Measurements from ENCODE around the gene GARIN1A. TPM values are rescaled to one million over a fixed set of nuclear protein-coding genes. Genes with fewer than 3 reads are reported as not detected.
"Not testable (repeated sequence)": the region's sequence is repeated elsewhere in the genome, so short reads cannot be mapped to it uniquely, and the experiment has no call there.

Gene GARIN1A
- total RNA-seq, 1 experiment from 2014 or later = 0.16 TPM

DNA sequence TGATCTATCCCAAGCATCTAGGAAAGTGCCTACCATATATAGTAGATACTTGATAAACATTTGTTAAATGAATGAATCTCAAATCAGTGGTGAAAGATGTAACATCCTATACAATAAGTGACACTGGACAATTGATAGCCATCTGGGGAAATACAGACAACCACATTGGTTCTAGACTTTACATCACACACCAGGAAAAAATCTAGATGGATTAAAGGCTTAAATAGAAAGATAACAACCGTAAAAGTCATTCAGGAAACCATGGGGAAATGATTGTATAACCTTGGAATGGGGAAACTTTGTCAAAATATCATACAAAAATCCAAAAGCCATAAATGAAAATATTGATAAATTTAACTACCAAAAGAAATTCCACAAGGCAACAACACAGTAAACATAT lies 7.0 kb upstream of the GARIN1A start:
- Histone ChIP-seq H3K4me3 (no peak overlapping the region), H3K4me1 (peaks cover 24% of the 10 kb centered on the region), H3K36me3 (peaks cover 4% of the 10 kb centered on the region), H3K9me3 (replicated peaks) (peaks cover 15% of the 10 kb centered on the region), H3K27me3 (no peaks in the 10 kb centered on the region), H3K27ac (peak overlapping the region; percentile 18)
- peak in 1 of 2 experiments; percentile 63 for DNase-seq

GRCh38 chr7:128666200-128666599 lies 5.9 kb upstream of the GARIN1A start:
- peaks cover 15% of the 10 kb centered on the region for H3K9me3 ChIP-seq (replicated peaks)
- H3K27me3 ChIP-seq = no peaks in the 10 kb centered on the region
- peak in 1 of 2 experiments; percentile 32 for DNase-seq
- H3K27ac ChIP-seq = no peak overlapping the region
- H3K36me3 ChIP-seq = no peaks in the 10 kb centered on the region; the same call in none of the 2 replicates
- H3K4me3 ChIP-seq = no peak overlapping the region
- peaks cover 24% of the 10 kb centered on the region for H3K4me1 ChIP-seq

DNA sequence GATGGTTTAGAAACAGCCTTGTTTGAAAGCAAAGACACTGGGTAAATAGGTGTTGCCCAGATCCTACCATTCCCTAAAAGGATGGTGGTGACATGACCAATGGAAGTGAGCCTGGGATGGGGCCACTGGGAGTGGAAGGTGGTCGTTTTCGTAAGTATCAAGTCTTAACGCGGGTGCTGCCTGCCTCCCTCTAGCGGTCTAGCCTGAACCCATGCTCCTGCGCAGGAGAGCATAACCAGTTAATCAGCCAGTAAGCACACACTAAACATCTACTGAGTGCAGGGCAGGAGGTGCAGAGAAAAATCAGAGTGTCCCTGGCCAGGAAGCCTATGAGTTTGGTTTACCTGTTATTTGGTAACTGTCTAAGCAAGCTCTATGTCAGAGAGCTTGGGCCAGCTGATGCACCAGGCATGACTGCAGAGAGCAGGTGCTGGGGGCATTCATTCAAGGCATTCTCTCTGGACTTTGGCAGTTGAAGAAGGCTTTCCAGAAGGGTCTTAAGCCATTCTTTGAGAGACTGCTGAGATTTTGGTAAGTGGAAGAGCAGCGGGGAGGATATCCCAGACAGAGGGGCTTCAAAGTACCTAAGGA lies 930 bp downstream of the GARIN1A start:
- Histone ChIP-seq H3K9me3 (replicated peaks) (no peaks in the 10 kb centered on the region), H3K4me1 (no peaks in the 10 kb centered on the region), H3K4me3 (no peak overlapping the region), H3K36me3 (no peaks in the 10 kb centered on the region), H3K27ac (no peak overlapping the region), H3K27me3 (no peaks in the 10 kb centered on the region)
- no peak for DNase-seq

- H3K27me3 ChIP-seq = no peaks in the 10 kb centered on the region
- no peaks in the 10 kb centered on the region for H3K9me3 ChIP-seq (replicated peaks)
- H3K27ac ChIP-seq = no peak overlapping the region
- no peak overlapping the region for H3K4me3 ChIP-seq
- no peak for DNase-seq
- no peaks in the 10 kb centered on the region for H3K36me3 ChIP-seq
- no peaks in the 10 kb centered on the region for H3K4me1 ChIP-seq
Observed at GRCh38 chr7:128673571-128673970, 1.5 kb downstream of the GARIN1A start.

DNA sequence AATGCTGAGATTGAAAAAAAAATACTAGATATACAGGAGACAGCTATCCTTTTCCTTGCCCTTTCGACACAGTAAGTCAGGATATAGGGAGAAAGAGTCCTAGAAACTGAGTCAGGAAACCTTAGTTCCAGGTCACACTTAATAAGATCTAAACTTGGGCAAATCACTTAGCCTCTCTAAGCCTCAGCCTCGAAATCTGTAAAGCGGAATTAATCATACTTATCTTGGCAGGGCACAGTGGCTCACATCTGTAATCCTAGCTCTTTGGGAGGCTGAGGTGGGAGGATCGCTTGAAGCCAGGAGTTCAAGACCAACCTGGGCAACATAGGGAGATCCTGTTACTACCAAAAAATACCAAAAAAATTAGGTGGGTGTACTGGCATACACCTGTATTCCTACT lies 4.6 kb downstream of the GARIN1A start:
- no peak for DNase-seq
- H3K27ac ChIP-seq = no peak overlapping the region
- no peaks in the 10 kb centered on the region for H3K36me3 ChIP-seq
- H3K9me3 ChIP-seq (replicated peaks) = no peaks in the 10 kb centered on the region
- no peaks in the 10 kb centered on the region for H3K27me3 ChIP-seq
- no peak overlapping the region for H3K4me3 ChIP-seq
- H3K4me1 ChIP-seq = no peaks in the 10 kb centered on the region

DNA sequence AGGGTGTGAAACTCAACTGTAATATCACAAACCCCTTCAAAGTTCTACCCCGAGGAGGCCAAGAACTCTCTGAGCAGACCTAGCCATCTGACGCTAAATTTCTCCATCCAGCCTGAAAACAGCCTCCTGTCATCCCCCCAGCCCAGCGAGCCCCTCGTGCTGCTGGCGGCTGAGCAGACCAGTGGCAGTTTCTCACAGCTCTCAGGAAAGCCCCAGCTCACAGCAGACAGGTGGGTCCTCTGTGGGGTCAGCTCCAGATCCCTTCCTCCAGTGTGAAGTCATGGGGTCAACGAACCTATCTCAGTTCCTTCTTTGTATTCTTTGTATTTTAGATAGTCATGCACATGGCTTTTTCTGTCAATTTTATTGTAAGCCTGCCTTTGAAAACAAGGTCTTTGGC lies 7.8 kb downstream of the GARIN1A start:
- H3K36me3 ChIP-seq = no peaks in the 10 kb centered on the region
- no peak overlapping the region for H3K4me3 ChIP-seq
- no peaks in the 10 kb centered on the region for H3K4me1 ChIP-seq
- no peak for DNase-seq
- no peaks in the 10 kb centered on the region for H3K27me3 ChIP-seq
- no peak overlapping the region for H3K27ac ChIP-seq
- no peaks in the 10 kb centered on the region for H3K9me3 ChIP-seq (replicated peaks)

GRCh38 chr7:128681794-128682537 lies 9.9 kb downstream of the GARIN1A start:
- Histone ChIP-seq H3K4me1 (0 out of 2 replicates have a peak, but pooled peaks cover 2% of the 10 kb centered on the region), H3K36me3 (no peaks in the 10 kb centered on the region), H3K4me3 (no peak overlapping the region), H3K27me3 (no peaks in the 10 kb centered on the region), H3K27ac (no peak overlapping the region), H3K9me3 (replicated peaks) (no peaks in the 10 kb centered on the region)
- DNase-seq = no peak

DNA sequence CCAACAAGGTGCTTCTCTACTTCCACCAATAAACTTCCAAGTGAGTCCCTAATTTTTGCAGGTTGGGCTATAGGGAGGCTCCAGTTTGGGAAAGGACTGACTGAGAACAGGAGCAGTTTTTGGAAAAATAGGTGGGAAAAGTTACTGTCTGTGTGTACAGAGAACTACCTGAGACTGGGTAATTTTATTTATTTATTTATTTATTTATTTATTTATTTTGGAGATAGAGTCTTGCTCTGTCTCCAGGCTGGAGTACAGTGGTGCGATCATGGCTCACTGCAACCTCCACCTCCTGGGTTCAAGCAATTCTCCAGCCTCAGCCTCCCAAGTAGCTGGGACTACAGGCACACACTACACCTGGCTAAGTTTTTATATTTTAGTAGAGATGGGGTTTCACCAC lies 11.2 kb downstream of the GARIN1A start:
- not testable (repeated sequence) for H3K36me3 ChIP-seq; H3K27me3 ChIP-seq; H3K27ac ChIP-seq; H3K4me3 ChIP-seq; H3K9me3 ChIP-seq (replicated peaks); DNase-seq; H3K4me1 ChIP-seq

- H3K4me3 ChIP-seq; H3K27ac ChIP-seq; H3K9me3 ChIP-seq (replicated peaks); H3K4me1 ChIP-seq; DNase-seq; H3K27me3 ChIP-seq; H3K36me3 ChIP-seq: not testable (repeated sequence)
Observed at GRCh38 chr7:128683738-128684137, 11.6 kb downstream of the GARIN1A start.

GRCh38 chr7:128687131-128687530 lies 15.0 kb downstream of the GARIN1A start:
- Histone ChIP-seq H3K27ac (peak overlapping the region; percentile 24), H3K9me3 (replicated peaks) (no peaks in the 10 kb centered on the region), H3K4me3 (no peak overlapping the region), H3K4me1 (0 out of 2 replicates have a peak, but pooled peaks cover 3% of the 10 kb centered on the region), H3K36me3 (no peaks in the 10 kb centered on the region), H3K27me3 (no peaks in the 10 kb centered on the region)
- DNase-seq = peak; percentile 24 to 33

GRCh38 chr7:128688492-128688891 lies 16.4 kb downstream of the GARIN1A start:
- H3K4me1 ChIP-seq = 0 out of 2 replicates have a peak, but pooled peaks cover 3% of the 10 kb centered on the region
- DNase-seq = no peak
- H3K36me3 ChIP-seq = no peaks in the 10 kb centered on the region
- H3K4me3 ChIP-seq = no peak overlapping the region
- H3K27me3 ChIP-seq = no peaks in the 10 kb centered on the region
- H3K27ac ChIP-seq = no peak overlapping the region
- H3K9me3 ChIP-seq (replicated peaks) = no peaks in the 10 kb centered on the region

DNA sequence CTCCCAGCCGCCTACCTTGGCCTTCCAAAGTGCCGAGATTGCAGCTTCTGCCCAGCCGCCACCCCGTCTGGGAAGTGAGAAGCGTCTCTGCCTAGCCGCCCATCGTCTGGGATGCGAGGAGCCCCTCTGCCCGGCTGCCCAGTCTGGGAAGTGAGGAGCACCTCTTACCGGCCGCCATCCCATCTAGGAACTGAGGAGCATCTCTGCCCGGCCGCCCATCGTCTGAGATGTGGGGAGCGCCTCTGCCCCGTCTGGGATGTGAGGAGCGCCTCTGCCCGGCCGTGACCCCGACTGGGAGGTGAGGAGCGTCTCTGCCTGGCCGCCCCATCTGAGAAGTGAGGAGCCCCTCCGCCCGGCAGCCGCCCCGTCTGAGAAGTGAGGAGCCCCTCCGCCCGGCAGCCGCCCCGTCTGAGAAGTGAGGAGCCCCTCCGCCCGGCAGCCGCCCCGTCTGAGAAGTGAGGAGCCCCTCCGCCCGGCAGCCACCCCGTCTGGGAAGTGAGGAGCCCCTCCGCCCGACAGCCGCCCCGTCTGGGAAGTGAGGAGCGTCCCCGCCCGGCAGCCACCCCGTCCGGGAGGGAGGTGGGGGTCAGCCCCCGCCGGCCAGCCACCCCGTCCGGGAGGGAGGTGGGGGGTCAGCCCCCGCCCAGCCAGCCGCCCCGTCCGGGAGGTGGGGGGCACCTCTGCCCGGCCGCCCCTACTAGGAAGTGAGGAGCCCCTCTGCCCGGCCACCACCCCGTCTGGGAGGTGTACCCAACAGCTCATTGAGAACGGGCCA lies 17.3 kb downstream of the GARIN1A start:
- H3K27me3 ChIP-seq; H3K4me3 ChIP-seq; H3K4me1 ChIP-seq; H3K9me3 ChIP-seq (replicated peaks); H3K36me3 ChIP-seq; H3K27ac ChIP-seq; DNase-seq: not testable (repeated sequence)

GRCh38 chr7:128691227-128691626 lies 19.1 kb downstream of the GARIN1A start:
- H3K9me3 ChIP-seq (replicated peaks) = no peaks in the 10 kb centered on the region
- H3K36me3 ChIP-seq = no peaks in the 10 kb centered on the region
- DNase-seq = no peak
- H3K27ac ChIP-seq = no peak overlapping the region
- H3K27me3 ChIP-seq = no peaks in the 10 kb centered on the region
- no peak overlapping the region for H3K4me3 ChIP-seq
- 0 out of 2 replicates have a peak, but pooled peaks cover 3% of the 10 kb centered on the region for H3K4me1 ChIP-seq

DNA sequence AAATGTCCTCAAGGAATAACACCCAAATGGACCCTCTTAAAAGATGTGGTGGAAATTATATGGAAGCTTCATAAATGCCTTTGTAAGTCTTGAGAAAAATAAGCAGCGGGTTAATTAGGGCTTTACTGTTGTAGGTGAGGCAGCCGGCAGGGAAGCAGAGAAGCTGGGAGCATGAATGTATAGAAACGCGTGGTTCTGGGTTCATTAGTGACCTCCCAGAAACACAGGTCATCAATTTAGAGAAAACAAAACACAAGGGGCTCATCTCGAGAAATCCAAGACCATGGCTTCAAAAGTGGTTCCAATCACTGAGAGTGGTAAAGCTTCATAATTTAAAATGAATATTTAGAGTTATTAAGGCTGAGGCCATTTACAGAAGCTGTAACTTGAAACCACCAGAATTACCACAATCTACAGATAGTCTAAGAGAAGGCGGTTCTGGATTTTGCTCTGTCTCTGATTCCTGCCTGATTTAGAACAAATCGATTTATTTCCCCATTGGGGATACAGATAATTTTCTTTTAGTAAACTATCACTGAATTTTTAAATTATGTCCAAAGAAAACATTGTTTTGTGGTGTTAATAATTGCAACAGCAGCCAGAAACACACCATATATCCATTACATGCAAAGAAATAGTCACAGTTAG lies 20.7 kb downstream of the GARIN1A start:
- Histone ChIP-seq H3K4me1 (no peaks in the 10 kb centered on the region), H3K9me3 (replicated peaks) (no peaks in the 10 kb centered on the region), H3K27me3 (no peaks in the 10 kb centered on the region), H3K4me3 (no peak overlapping the region), H3K27ac (no peak overlapping the region), H3K36me3 (no peaks in the 10 kb centered on the region)
- DNase-seq = no peak
